Astrocyte (in vitro differentiated cells and primary cell): ENCODE measurements around the gene ALCAM.

ENCODE experiments used
- EZH2 ChIP-seq: IDR thresholded peaks from 2 replicates; pipeline ENCODE4 v1.6.1; 2012; ENCODE audit warnings: mild to moderate bottlenecking, low read length, inconsistent platforms; ENCODE audit not compliant: insufficient read depth
- TF ChIP-seq, protein P1 (sequence below): IDR thresholded peaks from 2 replicates; pipeline ENCODE4 v1.5.1; 2011; ENCODE audit warnings: low read depth, mild to moderate bottlenecking, inconsistent platforms, low read length, moderate library complexity; ENCODE audit not compliant: insufficient read depth

DNA sequence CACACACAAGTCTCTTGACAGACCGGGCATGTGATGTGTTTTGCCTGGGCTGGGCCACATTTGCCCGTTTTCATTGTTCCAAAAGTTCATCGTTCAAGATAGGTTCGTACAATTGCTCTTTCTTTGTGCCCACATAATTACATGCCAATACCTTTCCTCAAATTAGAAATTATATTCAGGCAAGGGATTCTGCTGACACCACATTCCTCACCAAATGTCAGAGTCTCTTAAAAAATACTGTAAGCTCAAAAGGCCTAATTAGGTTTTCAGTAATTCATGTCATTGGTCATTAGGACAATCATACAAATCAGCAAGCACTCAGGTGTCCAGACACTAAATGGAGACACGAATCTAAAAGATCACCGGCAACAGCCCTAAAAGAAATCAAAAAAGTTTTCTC is 215.3 kb downstream of the ALCAM start:
- TF ChIP-seq, protein P1, sequence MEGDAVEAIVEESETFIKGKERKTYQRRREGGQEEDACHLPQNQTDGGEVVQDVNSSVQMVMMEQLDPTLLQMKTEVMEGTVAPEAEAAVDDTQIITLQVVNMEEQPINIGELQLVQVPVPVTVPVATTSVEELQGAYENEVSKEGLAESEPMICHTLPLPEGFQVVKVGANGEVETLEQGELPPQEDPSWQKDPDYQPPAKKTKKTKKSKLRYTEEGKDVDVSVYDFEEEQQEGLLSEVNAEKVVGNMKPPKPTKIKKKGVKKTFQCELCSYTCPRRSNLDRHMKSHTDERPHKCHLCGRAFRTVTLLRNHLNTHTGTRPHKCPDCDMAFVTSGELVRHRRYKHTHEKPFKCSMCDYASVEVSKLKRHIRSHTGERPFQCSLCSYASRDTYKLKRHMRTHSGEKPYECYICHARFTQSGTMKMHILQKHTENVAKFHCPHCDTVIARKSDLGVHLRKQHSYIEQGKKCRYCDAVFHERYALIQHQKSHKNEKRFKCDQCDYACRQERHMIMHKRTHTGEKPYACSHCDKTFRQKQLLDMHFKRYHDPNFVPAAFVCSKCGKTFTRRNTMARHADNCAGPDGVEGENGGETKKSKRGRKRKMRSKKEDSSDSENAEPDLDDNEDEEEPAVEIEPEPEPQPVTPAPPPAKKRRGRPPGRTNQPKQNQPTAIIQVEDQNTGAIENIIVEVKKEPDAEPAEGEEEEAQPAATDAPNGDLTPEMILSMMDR = no peak
- TF ChIP-seq EZH2 = no peak
